ENCODE measurements around the gene RAB20. TPM values are rescaled to one million over a fixed set of nuclear protein-coding genes. Genes with fewer than 3 reads are reported as not detected.

Gene RAB20
- total and polyA plus RNA-seq, 9 of the 15 experiments (the other 6 are each of a cell fraction or from before 2014, with no cell fraction given), result 0.62 to 9.2 (median 5.4) TPM

- TF ChIP-seq, protein P1, sequence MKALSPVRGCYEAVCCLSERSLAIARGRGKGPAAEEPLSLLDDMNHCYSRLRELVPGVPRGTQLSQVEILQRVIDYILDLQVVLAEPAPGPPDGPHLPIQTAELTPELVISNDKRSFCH (CRISPR knock-in tag; IDR thresholded peaks at IDR 0.05), result no peak
- TF ChIP-seq, protein P1 (tag; IDR thresholded peaks at IDR 0.05), result peak; percentile 89
- TF ChIP-seq ZFP36 (IDR thresholded peaks at IDR 0.05; ENCODE audit: low read depth, low read length, partially characterized antibody), result no peak
- TF ChIP-seq, protein P2, sequence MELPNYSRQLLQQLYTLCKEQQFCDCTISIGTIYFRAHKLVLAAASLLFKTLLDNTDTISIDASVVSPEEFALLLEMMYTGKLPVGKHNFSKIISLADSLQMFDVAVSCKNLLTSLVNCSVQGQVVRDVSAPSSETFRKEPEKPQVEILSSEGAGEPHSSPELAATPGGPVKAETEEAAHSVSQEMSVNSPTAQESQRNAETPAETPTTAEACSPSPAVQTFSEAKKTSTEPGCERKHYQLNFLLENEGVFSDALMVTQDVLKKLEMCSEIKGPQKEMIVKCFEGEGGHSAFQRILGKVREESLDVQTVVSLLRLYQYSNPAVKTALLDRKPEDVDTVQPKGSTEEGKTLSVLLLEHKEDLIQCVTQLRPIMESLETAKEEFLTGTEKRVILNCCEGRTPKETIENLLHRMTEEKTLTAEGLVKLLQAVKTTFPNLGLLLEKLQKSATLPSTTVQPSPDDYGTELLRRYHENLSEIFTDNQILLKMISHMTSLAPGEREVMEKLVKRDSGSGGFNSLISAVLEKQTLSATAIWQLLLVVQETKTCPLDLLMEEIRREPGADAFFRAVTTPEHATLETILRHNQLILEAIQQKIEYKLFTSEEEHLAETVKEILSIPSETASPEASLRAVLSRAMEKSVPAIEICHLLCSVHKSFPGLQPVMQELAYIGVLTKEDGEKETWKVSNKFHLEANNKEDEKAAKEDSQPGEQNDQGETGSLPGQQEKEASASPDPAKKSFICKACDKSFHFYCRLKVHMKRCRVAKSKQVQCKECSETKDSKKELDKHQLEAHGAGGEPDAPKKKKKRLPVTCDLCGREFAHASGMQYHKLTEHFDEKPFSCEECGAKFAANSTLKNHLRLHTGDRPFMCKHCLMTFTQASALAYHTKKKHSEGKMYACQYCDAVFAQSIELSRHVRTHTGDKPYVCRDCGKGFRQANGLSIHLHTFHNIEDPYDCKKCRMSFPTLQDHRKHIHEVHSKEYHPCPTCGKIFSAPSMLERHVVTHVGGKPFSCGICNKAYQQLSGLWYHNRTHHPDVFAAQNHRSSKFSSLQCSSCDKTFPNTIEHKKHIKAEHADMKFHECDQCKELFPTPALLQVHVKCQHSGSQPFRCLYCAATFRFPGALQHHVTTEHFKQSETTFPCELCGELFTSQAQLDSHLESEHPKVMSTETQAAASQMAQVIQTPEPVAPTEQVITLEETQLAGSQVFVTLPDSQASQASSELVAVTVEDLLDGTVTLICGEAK (IDR thresholded peaks at IDR 0.05), result no peak
- TF ChIP-seq, protein P2 (CRISPR knock-in tag; IDR thresholded peaks at IDR 0.05), result no peak
- TF ChIP-seq CBFA2T3 (IDR thresholded peaks at IDR 0.05), result peak; percentile 88
- peak; percentile 80 for TF ChIP-seq ARID1B (IDR thresholded peaks at IDR 0.05)
- peak; percentile 28; the same call in 1 of the 2 replicates for TF ChIP-seq MTA2 (IDR thresholded peaks at IDR 0.05; ENCODE audit: low read depth)
- TF ChIP-seq, protein P3, sequence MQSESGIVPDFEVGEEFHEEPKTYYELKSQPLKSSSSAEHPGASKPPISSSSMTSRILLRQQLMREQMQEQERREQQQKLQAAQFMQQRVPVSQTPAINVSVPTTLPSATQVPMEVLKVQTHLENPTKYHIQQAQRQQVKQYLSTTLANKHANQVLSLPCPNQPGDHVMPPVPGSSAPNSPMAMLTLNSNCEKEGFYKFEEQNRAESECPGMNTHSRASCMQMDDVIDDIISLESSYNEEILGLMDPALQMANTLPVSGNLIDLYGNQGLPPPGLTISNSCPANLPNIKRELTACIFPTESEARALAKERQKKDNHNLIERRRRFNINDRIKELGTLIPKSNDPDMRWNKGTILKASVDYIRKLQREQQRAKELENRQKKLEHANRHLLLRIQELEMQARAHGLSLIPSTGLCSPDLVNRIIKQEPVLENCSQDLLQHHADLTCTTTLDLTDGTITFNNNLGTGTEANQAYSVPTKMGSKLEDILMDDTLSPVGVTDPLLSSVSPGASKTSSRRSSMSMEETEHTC (IDR thresholded peaks at IDR 0.05), result peak; percentile 71; the same call in 1 of the 2 replicates
- no peak for TF ChIP-seq TARDBP (IDR thresholded peaks at IDR 0.05)
- TF ChIP-seq TRIM24 (IDR thresholded peaks at IDR 0.05), result peak; percentile 44 to 63; a peak in 2 of 4 replicates
- 0 out of 4 replicates have a peak, but pooled peaks of 1 of the 2 experiments have one; percentile 25 for TF ChIP-seq SIN3A (IDR thresholded peaks at IDR 0.05; ENCODE audit: borderline replicate concordance in 2 of 2, control insufficient read depth in 1 of 2, low read depth in 2 of 2, low read length in 2 of 2)
- TF ChIP-seq, protein P4, sequence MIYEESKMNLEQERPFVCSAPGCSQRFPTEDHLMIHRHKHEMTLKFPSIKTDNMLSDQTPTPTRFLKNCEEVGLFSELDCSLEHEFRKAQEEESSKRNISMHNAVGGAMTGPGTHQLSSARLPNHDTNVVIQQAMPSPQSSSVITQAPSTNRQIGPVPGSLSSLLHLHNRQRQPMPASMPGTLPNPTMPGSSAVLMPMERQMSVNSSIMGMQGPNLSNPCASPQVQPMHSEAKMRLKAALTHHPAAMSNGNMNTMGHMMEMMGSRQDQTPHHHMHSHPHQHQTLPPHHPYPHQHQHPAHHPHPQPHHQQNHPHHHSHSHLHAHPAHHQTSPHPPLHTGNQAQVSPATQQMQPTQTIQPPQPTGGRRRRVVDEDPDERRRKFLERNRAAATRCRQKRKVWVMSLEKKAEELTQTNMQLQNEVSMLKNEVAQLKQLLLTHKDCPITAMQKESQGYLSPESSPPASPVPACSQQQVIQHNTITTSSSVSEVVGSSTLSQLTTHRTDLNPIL (CRISPR knock-in tag; IDR thresholded peaks at IDR 0.05), result no peak
- TF ChIP-seq, protein P5, sequence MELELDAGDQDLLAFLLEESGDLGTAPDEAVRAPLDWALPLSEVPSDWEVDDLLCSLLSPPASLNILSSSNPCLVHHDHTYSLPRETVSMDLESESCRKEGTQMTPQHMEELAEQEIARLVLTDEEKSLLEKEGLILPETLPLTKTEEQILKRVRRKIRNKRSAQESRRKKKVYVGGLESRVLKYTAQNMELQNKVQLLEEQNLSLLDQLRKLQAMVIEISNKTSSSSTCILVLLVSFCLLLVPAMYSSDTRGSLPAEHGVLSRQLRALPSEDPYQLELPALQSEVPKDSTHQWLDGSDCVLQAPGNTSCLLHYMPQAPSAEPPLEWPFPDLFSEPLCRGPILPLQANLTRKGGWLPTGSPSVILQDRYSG (tag; conservative IDR thresholded peaks at IDR 0.05; ENCODE audit: low read depth), result no peak
These were observed 52.0 kb downstream of the RAB20 start (continued) for GRCh38 chr13:110509478-110509926.
